GM19438 (cell line): Measurements from ENCODE around the gene DGCR8.

Experiments used
- ATAC-seq: cut with Tn5 transposase; IDR thresholded peaks from one replicate; pipeline ENCODE4 v1.9.1; 2021; ENCODE audit warnings: low read depth; ENCODE audit not compliant: unreplicated experiment

The DGCR8 gene

DNA sequence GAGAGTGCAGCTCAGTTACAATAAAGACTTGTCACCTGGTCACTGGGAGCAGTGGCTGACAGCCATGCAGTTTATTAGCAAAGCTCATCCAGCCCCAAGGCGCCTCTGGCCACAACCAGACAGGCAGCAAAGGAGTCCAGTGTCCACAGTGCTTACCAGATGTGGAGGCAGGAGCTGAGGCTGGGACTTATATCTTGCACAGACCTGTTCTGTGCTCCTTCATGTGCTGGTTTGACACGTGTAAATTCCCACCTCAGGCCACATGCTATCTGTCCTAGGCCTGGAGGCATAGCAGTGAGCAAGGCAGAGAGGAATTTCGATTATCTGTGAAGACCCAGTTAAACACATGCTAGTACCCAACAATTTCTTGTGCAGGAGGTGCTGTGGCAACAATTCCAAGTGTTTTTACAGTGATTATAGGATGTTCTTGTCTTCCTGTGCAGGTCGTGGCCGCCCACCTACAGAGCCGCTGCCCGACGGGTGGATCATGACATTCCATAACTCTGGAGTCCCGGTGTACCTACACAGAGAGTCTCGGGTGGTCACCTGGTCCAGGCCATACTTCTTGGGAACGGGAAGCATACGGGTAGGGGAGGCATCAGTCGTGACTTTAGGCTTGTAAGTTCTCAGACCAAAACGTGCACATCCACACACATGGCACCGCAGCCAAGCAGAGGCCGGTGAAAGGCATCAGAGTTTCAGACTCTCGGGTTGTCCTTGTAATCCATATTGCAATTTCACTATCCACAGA is 9.4 kb downstream of the DGCR8 start:
- no peak for ATAC-seq

GRCh38 chr22:20089977-20090729 is 10.1 kb downstream of the DGCR8 start:
- no peak for ATAC-seq

DNA sequence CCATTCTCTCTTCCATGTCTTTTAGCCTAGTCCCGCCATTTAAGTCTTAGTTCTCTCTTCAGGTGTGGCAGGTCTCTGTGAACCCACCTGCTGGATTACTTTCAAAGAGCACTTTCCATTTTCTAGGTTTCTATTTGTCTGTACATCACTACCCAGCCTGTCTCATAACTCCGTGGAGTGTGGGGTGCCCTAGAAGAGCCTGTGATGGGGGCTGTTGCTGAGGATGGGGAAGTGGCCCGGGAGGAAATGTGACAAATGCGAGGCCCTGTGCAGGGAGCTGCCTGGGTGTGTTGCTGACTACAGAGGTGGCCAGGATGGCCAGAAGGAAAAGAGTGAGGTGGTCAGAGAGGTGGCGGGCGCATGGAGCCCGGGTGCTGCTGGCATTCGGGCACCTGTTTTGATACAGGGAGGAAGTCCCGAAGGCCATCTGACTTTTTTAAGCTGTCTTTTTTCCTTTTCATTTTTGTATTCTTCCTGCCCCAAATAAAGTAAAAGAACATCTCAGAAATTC is 10.7 kb downstream of the DGCR8 start:
- ATAC-seq: no peak

GRCh38 chr22:20091690-20092476 is 11.8 kb downstream of the DGCR8 start:
- no peak for ATAC-seq

DNA sequence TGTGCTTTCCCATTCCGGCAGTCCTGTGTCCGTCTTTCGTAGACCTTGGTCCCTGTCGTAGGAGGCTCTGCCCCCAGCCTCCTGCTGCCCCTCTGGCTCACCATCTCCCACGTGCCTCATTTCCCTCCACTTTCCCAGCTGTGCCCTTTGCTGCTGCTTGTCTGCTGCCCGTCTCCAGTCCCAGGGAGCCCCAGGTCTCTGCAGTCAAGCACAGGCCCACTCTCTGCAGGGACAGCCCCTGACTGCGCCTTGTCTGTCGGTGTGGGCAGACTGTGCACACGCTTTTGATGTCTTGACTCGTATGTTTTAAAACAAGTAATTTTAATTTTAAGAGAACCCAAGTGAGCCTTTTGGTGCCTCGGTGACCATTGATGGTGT is 12.4 kb downstream of the DGCR8 start:
- no peak for ATAC-seq

DNA sequence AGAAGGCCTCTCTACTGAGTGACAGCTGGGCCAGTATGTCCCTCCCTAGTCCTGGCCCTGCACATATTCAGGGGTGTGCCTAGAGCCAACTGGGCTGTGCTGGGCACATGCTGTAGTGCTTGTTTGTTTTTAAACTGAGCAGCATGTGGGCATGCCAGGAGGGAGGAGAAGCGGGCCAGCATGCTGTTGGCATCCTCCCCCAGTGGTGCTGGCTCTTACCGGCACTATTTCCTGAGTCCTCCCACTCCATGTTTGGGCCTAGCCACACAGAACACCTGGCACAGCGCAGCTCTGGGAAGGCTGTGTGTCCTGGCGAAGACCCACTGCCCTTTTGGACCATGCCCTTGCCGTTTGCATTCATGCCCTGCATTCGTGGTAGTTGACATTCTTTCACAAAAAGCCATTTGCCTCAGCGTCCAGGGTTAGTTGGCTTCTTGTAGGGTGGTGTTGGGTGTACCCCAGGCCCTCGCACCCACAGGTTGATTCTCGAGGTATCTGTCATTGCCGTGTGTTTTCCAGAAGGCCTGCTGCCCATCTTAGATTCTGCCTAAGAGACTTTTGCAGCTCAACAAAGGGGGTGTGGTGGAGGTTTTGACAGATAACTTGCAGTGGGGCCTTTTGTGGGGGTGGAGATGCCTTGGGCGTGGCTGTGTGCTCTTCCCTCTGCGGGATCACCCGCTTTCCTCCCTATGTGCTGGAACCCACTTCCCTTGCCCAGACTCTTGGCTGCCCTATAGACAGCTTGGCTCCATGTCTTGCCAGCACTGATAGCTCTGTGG is 13.6 kb downstream of the DGCR8 start:
- no peak for ATAC-seq

DNA sequence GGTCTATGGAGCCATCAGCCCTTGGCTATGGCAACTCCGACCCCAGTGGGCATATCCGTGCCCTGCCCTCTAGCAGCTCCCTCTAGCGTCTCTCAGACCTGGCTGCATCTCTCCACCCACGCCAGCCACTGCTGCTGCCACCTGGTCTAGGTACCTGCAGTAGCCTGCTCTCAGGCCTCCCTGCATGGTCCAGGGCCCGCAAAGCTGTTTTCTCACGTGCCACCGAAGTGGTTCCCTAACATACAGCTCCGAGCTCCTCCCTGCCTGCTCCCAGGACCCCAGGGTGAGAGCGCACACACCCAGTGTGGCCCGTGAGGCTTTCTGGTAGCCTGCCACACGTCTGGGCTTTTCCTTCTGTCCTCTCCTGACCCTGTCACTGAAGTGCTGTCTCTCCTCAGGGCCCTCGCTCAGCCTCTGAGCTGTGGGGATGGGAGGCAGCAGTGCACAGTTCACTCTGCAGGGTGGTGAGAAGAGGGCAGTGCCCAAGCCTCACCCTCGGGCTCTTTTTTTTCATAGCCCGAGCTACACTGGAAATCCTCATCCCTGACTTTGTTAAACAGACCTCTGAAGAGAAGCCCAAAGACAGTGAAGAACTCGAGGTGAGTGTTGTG is 14.3 kb downstream of the DGCR8 start:
- no peak for ATAC-seq

DNA sequence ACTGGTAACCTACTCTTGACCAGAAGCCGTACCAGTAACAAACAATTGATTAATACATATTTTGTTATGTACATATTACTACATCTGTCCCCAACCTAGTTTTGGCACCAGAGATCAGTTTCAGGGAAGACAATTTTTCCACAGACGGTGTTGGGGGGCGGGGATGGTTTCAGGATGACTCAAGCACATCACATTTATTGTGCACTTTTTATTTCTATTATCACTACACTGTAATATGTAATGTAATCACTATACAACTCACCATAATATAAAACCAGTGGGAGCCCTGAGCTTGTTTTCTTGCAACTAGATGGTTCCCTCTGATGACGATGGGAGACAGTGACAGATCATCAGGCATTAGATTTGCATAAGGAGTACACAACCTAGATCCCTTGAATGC is 15.5 kb downstream of the DGCR8 start:
- ATAC-seq: no peak

- no peak for ATAC-seq
Observed at GRCh38 chr22:20096574-20097420, 16.8 kb downstream of the DGCR8 start.

DNA sequence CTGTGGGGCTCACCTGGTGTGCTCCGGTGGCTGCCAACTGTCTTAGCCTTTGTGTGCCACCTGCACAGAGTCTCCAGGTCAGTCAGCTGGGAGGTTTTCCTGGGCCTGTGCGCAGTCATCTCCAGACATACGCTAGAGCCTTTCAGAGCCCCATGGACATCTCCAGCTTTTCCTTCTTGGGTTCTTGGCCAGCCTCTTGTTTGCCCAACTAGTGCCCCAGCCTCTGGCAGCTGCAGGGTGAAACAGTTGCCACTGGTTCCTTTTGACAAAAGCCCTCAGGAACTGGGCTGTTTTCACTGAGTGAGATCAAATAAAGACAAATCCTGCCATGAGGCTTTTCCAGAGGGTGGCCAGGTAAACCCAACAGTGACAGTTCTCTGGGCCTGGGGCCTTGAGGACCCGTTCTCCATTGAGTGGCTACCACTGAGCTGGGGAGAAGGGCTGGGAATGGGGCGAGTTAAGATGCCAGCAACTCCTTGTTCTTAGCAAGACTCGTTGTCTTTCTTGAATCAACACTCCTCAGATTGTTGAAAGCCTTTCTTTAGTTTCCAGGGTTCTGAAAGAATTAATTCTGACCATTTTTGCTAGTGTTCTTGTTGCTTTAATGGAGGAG is 19.2 kb downstream of the DGCR8 start:
- ATAC-seq: no peak

DNA sequence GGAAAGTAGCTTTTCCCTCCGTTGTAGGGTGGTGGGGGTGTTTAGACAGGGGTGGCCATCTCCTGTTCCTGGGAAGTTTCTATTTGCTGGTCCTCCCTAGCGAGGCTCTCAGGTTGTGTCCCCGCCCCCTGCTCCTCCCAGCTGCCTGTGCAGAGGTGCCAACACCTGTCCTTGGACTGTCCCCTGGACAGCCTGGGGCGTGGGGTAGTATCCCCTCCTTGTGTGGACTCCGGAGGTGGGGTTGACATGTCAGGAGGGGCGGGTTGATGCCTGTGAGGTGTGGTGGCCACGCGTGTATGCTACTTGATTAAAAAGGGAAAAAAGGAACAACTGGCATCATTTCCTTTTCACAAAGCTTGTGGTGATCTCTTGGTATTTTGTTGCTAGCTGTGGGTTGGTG is 21.6 kb downstream of the DGCR8 start:
- ATAC-seq: no peak

DNA sequence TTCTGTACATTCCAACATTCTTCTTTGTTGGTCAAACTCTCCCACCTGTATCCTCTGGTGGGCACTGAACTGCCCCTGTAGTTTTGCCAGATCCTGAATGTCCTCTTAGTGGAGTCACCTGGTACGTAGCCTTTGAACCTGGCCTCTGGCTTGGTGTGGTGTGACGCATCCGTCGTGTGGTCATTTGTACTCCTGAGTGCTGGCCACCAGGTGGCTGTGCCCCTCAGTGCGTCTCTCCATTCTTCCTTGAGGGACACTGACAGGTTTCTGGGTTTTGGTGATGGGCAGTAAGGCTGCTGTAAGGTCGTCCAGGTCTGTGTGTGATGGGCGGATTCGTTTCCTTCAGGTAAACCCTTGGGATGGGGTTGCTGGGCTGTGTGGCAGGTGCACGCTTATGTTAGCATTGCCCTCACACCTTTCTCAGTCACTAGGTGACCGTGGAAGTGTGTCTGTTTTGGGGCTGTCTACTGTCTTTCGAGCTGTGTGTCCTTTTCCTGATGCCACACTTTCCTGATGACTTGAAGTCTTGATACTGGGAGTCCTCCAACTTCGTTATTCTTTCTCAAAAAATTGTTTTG is 22.3 kb downstream of the DGCR8 start:
- no peak for ATAC-seq

- ATAC-seq: no peak
Observed at GRCh38 chr22:20105456-20106204, 25.6 kb downstream of the DGCR8 start.

- ATAC-seq: no peak
Observed at GRCh38 chr22:20106205-20106848, 26.3 kb downstream of the DGCR8 start.

- ATAC-seq: no peak
Observed at GRCh38 chr22:20106849-20107237, 26.8 kb downstream of the DGCR8 start.

DNA sequence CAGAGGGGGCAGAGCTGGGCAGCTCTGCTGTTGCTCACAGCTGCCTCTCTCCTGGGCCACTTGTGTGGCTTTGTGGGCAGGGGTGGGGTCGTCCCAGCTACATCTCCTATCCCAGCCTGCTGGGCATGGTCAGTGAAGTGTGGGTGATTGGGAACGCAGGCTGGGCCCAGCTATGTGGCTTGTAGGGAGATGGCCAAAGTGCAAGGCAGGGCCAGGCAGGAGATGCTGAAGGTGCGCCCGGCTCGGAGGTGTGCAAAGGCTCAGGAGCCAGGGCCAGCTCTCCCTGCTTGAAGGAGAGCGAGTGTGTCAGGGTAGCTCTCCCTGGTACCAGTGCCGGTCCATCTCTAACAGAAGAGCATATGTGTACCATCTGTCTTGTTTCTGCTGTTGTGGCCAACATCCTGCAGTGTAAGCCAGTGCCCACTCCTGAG is 27.4 kb downstream of the DGCR8 start:
- ATAC-seq: no peak
